ENCODE measurements around the gene DCLK1.

The DCLK1 gene

DNA sequence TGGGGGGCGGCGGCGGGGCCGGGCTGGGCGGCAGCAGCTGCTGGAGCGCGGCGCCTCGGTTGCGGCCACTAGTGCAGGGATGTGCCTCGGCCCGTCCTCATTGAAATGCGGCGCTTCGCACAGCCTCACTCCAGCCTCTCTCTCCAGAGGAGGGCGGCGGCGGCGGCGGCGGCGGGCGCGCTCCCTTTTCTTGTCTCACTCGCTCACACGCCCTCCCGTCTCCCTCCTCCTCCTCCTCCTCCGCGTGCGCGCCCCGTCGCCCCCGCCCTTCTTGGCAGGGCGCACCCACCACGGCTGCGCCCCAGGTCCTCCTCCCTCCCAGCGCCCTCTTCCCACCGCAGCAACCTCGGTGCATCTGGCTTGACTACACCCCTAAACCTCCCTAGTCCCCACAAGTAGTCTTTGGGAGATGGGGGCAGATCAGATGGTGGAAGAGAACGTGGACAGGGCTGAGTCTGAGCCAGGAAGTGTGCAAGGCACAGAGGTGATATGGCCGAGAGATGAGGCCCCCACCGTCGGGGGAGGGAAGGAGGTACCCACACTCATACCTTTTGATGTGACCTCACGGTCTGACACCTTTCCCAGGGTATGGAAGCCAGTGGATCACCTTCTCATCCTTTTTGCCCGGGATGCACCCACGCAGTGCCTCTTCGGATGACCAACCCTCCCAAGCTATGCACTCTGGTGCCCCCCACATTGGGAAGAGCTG, at the start of gene DCLK1:
DCLK1 (minus strand) TSS at position 161 of the 709 bp plus-strand sequence.
- no peak for DNase-seq

DNA sequence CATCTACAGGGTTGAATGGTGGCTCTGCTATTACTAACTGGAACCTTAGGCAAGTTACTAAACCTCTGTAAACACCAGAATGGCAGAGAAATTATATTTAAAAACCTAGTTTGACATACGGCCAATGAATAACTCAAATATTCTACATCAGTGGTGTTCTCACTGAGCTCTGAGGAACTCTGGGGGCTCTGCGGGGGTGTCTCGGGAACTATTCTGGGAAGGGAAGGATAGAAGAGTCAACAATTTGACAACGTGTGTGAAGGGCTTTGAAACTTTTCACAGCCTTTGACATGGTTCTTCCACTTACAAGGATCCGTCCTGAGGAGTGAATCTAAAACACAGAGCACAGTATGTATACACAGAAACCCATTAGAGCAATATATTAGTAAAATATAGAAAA, 44.4 kb upstream of the DCLK1 start:
- no peak for DNase-seq

GRCh38 chr13:36174923-36175322, 43.7 kb upstream of the DCLK1 start:
- DNase-seq, result no peak

GRCh38 chr13:36173571-36174322, 42.6 kb upstream of the DCLK1 start:
- DNase-seq, result no peak

DNA sequence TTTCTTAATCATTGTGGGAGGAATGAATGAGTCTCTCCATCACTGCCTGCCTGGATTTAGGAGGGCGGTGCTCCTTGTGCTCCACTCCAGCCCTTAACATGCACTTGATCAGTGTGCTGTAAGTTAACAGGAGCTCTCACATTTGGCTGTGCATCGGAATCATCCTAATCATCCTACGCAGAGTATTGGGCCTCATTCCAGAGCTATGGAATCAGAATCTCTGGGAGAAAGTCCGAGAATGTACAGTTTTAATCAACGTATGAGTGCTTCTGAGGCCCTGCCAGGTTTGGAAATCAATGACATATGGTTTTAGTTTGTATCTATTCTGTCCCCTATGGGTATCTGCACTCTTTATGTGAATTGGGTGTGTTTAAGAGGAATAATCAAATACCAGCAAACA, 34.9 kb upstream of the DCLK1 start:
- DNase-seq, result no peak

DNA sequence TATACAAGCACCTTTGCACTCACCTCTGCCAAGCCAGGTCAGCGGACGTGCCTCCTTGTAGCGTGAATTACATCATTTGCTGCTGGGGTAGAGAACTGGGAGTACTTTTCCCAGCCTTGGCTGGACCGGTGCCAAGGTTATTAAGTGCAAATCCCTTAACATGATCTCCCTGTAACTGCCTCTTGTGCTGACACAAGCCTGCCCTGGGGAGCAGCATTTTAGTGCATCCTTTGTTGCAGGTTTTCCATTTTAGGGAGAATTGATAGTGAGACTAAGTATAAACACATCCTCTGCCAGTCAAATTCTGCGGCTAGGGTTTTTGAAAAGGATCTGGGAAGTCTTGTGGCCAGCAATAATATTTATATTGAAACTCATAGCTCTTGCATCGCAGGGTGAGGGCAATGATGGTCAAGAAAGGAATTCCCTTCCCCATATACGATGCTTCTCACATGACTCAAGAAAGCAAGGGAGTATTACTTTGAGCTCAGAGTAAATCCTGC, 32.7 kb upstream of the DCLK1 start:
- DNase-seq, result peak; percentile 0

DNA sequence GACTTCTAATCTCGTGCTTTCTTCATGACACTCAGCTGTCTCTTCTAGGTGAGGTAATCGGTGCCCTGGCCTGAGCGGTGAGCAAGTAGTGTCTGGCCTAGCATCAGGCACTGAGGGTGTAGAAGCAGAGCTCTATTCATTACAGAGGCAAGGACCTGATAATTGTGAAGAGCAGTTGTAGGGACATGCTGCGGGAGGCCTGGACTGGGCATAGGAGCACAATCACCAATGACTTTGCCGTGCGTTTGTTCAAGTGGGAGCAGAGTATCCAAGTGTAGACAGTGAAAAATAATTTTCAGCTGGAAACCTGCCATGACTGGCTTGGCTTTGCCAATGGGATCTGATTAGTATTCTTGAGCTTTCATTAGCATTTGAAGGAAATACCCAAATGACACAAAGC, 32.1 kb upstream of the DCLK1 start:
- no peak for DNase-seq

DNA sequence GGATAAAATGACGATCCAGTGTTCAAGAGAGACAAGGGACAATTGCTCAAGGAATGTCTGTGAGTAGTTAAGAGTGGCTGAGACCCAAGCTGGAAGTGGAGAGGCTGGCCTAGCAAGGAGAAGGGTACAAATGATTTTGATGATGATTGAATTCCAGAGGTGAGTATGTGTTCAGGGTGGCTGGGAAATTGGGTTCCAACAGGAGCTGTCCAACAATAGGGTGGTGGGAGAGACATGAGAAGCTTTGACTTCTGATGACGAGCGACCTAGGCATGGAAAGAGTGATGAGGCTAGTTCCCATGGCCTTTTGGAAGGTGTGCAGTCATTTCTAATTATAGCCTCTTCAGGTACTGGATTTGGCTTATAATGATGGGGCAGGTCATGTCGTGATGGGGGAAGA, 29.1 kb upstream of the DCLK1 start:
- DNase-seq, result no peak

GRCh38 chr13:36158611-36159010, 27.4 kb upstream of the DCLK1 start:
- no peak for DNase-seq

DNA sequence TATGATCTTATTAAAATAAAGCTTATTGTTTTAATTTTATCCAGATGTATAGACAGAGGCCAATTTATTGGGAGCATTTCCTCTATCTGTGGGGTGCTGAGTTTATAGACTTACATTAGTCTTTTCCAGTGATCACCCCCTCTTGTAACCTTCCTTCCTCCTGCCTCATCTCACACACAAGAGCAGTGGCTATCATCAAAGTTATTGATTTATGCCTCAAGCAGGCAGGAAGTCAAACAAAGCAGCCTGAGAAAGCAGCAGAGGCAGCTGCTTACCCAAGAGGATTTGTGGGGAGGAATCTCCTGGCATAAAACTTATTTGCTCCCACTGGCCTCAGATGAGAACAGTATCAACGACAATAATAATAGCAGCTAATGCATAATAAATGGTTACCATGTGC, 26.3 kb upstream of the DCLK1 start:
- no peak for DNase-seq

DNA sequence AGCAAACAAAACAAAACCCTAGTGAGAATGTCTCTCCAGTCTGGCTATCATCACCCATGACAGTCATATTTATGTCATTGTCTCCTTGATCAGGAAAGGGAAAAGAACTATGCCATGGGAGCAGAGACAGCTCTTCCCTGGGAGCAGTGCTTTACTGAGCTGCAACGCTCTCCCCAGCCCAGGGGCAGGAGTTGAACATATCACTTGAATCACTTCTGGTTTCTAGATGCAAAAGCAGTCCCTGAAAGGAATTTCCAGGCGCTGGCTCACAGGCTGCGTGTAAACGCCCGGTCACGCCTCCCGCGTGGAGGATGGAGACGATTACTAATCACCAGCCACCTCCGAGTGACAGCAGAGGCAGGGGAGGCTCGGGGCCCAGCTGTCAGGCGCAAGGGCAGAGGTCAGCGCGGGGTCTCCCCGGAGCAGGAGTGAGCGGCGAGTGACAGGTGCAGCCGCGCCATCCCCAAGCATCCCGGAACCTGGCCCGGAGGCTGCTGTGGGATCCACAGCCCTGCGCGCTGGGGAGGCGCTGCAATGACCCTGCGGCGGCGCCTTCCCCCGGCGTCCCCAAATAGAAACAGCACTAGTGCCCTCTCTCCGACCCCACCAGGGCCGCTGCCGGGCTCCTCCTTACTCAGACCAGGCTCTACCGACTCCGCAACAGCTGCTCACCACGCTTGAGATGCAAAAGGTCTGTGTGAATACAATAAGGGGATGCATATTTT, 23.5 kb upstream of the DCLK1 start:
- DNase-seq, result no peak

DNA sequence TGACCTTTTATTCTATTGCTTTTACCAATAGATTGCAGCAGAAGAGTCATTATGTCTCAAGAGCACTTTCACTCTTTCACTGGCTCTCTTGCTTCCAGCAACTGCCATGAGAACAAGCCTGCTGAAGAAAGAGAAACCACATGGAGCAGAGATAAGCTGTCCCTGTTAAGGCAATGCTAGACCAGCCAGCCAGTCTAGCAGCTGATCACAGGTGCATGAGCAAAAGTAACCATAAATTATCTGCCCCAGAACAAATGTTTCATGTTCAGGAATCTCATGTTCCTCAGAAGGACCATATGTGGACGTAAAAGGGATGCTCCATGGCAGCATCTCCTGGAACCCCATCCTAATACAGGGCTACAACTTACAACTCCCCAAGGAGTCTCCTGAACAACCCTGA, 20.4 kb upstream of the DCLK1 start:
- DNase-seq, result no peak

DNA sequence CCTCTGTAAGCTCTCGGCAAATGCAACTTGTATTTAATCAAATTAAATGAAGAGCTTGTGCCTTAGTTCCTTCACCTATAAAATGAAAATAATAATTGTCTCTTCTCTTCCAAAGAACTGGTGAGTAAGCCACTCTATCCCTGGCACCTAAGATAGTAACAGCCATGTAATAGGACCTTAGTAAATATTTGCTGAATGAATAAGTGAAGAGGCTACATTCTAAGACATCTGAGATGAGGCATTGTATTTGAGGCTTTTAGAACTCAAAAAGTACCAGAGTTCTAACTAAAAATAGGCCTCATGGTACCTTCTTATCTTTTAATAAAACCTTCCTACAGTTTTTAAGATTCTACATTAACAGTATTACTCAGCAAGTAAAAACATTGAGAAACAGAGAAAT, 17.3 kb upstream of the DCLK1 start:
- no peak for DNase-seq

GRCh38 chr13:36147330-36147729, 16.1 kb upstream of the DCLK1 start:
- DNase-seq, result no peak

GRCh38 chr13:36146511-36147269, 15.5 kb upstream of the DCLK1 start:
- DNase-seq, result no peak

DNA sequence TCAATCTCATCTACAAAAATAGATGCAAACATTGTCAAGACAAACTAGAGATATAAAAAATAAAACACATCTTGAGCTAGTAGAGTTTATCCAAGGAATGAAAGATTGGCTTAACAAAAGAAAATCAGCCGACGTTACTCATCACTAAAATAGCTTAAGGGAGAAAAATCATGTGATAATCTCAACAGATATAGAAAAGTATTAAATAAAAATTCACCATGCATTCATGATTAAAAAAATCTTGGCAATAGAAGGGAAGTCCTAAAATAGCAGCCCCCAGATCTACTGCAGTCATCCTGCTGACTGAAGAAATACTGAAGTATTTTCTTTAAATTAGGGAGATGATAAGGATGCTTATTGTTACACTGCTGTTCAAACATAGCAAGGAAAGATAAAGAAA, 12.6 kb upstream of the DCLK1 start:
- no peak for DNase-seq

GRCh38 chr13:36142735-36143134, 11.6 kb upstream of the DCLK1 start:
- no peak for DNase-seq

GRCh38 chr13:36135876-36136275, 4.7 kb upstream of the DCLK1 start:
- DNase-seq, result no peak

GRCh38 chr13:36134632-36135031, 3.5 kb upstream of the DCLK1 start:
- no peak for DNase-seq

DNA sequence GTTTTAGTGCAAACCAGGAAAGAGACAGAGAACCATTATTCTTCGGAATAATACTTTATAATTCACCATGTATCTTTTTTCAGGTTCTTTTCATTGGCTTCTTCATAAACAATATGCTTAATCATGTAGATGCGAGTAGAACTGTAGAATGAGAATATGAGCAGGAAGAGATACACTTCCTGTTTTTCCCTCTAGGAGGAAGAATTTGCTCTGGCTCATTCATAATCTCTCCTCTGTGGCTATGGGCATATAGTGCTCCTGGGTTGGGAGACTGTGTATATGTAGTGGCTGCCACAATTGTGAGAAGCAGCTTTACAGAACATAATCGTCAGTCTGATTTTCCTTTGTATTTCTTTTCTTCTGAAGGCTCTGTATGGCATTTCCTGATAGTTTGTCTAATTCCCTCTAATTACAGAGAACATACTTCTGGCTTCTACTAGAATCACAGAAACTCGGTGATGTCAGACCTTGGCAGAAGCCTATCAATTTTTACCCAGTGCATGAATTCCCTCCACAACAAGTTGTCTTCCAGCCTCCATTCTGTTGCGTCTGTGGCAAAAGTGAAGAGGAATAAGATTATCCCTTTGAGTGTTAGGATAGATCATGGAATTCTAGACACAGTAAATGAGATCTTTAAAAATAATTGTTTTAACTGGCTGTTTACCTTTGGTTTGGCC, 2.9 kb upstream of the DCLK1 start:
- DNase-seq, result no peak

DNA sequence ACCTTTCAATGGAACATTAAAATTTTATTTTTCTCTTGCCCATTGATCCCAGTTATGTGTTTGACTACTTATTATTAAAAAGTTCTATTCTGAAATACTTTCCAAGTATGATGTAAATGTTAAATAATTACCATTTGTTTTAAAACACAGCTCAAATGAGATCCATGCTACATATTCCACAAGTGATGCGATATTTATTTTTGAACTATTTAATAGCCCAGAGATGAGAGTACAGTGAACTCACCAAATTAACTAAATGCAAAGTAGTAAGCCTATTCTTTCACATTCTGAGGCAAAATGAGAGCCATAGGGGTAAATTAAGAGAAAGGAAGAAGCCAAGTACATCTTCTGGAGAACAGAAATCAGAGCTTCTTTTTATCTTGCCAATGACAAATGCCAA, 1.2 kb upstream of the DCLK1 start:
- no peak for DNase-seq

- DNase-seq, result no peak
Observed at GRCh38 chr13:36131931-36132297, 732 bp upstream of the DCLK1 start.

All from NCI-H2171 (cell line).